ENCODE measurements around the gene PRKG1. TPM values are rescaled to one million over a fixed set of nuclear protein-coding genes. Genes with fewer than 3 reads are reported as not detected.
"Not testable (repeated sequence)": the region's sequence is repeated elsewhere in the genome, so short reads cannot be mapped to it uniquely, and the experiment has no call there.

PRKG1 gene
- total and polyA plus RNA-seq, 2 donors (not counting 1 experiment from before 2014, with no cell fraction given): not detected

GRCh38 chr10:52039002-52039793, 964.9 kb downstream of the PRKG1 start:
- H3K4me1 Mint-ChIP-seq; H3K27ac Mint-ChIP-seq; DNase-seq; H4K20me1 ChIP-seq (ENCODE audit: control insufficient read depth, insufficient read depth, low read length, poor library complexity, severe bottlenecking); H3K4me3 Mint-ChIP-seq; H3K36me3 ChIP-seq (replicated peaks in 1 of 2; ENCODE audit: control extremely low read depth in 1 of 2, control insufficient read depth in 1 of 2, extremely low read depth in 1 of 2, insufficient read depth in 2 of 2, low read length in 1 of 2); H3K27me3 ChIP-seq (replicated peaks in 1 of 4; ENCODE audit: control extremely low read depth in 1 of 4, control insufficient read depth in 3 of 4, insufficient read depth in 4 of 4, low read length in 3 of 4); H3K79me2 ChIP-seq (ENCODE audit: control insufficient read depth, insufficient read depth, low read length); H3K27ac ChIP-seq (ENCODE audit: low read length in 2 of 2); ATAC-seq (ENCODE audit: low read depth); H3K4me2 ChIP-seq (replicated peaks; ENCODE audit: low read depth, low read length, poor library complexity, severe bottlenecking); H3K4me1 ChIP-seq (ENCODE audit: control insufficient read depth in 2 of 2, insufficient read depth in 2 of 2, low read length in 2 of 2); H3K9me3 ChIP-seq (ENCODE audit: control extremely low read depth in 1 of 3, control insufficient read depth in 2 of 3, insufficient read depth in 1 of 3, low read length in 2 of 3); H3K27me3 Mint-ChIP-seq; CTCF ChIA-PET; H3K9me3 Mint-ChIP-seq (ENCODE audit: insufficient read depth); POLR2A ChIA-PET; H3K9ac ChIP-seq (ENCODE audit: low read length); H2AFZ ChIP-seq (ENCODE audit: insufficient read depth, low read depth, low read length, poor library complexity, severe bottlenecking); H3K4me3 ChIP-seq (ENCODE audit: control extremely low read depth in 1 of 5, extremely low read depth in 1 of 5, insufficient read depth in 1 of 5, low read depth in 2 of 5, low read length in 4 of 5); intact Hi-C loops (cut with micrococcal nuclease): not testable (repeated sequence)
- 93% methylated on average over 2 of the region's 15 CpGs for WGBS (ENCODE audit: insufficient coverage)

GRCh38 chr10:52040486-52040885, 966.2 kb downstream of the PRKG1 start:
- Histone ChIP-seq H3K79me2 (ENCODE audit: control insufficient read depth, insufficient read depth, low read length) (no peaks in the 10 kb centered on the region), H2AFZ (ENCODE audit: insufficient read depth, low read depth, low read length, poor library complexity, severe bottlenecking) (no peak overlapping the region), H3K36me3 (replicated peaks in 1 of 2; ENCODE audit: control extremely low read depth in 1 of 2, control insufficient read depth in 1 of 2, extremely low read depth in 1 of 2, insufficient read depth in 2 of 2, low read length in 1 of 2) (no peaks in the 10 kb centered on the region), H3K4me1 (ENCODE audit: control insufficient read depth in 2 of 2, insufficient read depth in 2 of 2, low read length in 2 of 2) (no peaks in the 10 kb centered on the region), H3K9me3 (ENCODE audit: control extremely low read depth in 1 of 3, control insufficient read depth in 2 of 3, insufficient read depth in 1 of 3, low read length in 2 of 3) (no peaks in the 10 kb centered on the region), H4K20me1 (ENCODE audit: control insufficient read depth, insufficient read depth, low read length, poor library complexity, severe bottlenecking) (no peaks in the 10 kb centered on the region), H3K4me3 (ENCODE audit: control extremely low read depth in 1 of 5, extremely low read depth in 1 of 5, insufficient read depth in 1 of 5, low read depth in 2 of 5, low read length in 4 of 5) (no peak overlapping the region), H3K27ac (ENCODE audit: low read length in 2 of 2) (no peak overlapping the region), H3K4me2 (replicated peaks; ENCODE audit: low read depth, low read length, poor library complexity, severe bottlenecking) (no peak overlapping the region), H3K9ac (ENCODE audit: low read length) (no peak overlapping the region), H3K27me3 (replicated peaks in 1 of 4; ENCODE audit: control extremely low read depth in 1 of 4, control insufficient read depth in 3 of 4, insufficient read depth in 4 of 4, low read length in 3 of 4) (no peaks in the 10 kb centered on the region)
- DNase-seq (no peak), ATAC-seq (ENCODE audit: low read depth) (no peak)
- no peaks in the 10 kb centered on the region for H3K27me3 Mint-ChIP-seq
- intact Hi-C loops (cut with micrococcal nuclease): no loop called here
- CTCF ChIA-PET: no interaction called here
- no peak overlapping the region for H3K27ac Mint-ChIP-seq
- H3K4me3 Mint-ChIP-seq: no peak overlapping the region
- TF ChIP-seq EZH2 (IDR thresholded peaks at IDR 0.05; ENCODE audit: borderline replicate concordance, insufficient read depth, low read depth, low read length, poor library complexity, severe bottlenecking) (no peak), CTCF (IDR thresholded peaks at IDR 0.05) (no peak)
- H3K9me3 Mint-ChIP-seq (ENCODE audit: insufficient read depth): no peaks in the 10 kb centered on the region
- POLR2A ChIA-PET: no interaction called here
- no CpG with 5 or more reads among the region's 2 CpGs for WGBS (ENCODE audit: insufficient coverage)
- no peaks in the 10 kb centered on the region for H3K4me1 Mint-ChIP-seq

Measured in B cell (primary cell).